HG03108 (cell line): ENCODE measurements around the gene ORAI2.
A peak's percentile ranks its signal among the peaks of the same experiment; 100 is the strongest.
"Not testable (repeated sequence)": the region's sequence is repeated elsewhere in the genome, so short reads cannot be mapped to it uniquely, and the experiment has no call there.

Source experiments
- ATAC-seq: cut with Tn5 transposase; IDR thresholded peaks from one replicate; pipeline ENCODE4 v1.9.1; 2021; ENCODE audit warnings: moderate library complexity; ENCODE audit not compliant: unreplicated experiment

Gene ORAI2

GRCh38 chr7:102445674-102446071 is 12.3 kb downstream of the ORAI2 start:
- no peak for ATAC-seq

- no peak for ATAC-seq
Observed at GRCh38 chr7:102446387-102447156, 13.2 kb downstream of the ORAI2 start.

GRCh38 chr7:102447311-102447710 is 13.9 kb downstream of the ORAI2 start:
- no peak for ATAC-seq

- ATAC-seq, result no peak
Observed at GRCh38 chr7:102449136-102449535, 15.8 kb downstream of the ORAI2 start.

GRCh38 chr7:102450242-102450641 is 16.9 kb downstream of the ORAI2 start:
- ATAC-seq, result no peak

GRCh38 chr7:102451371-102452054 is 18.1 kb downstream of the ORAI2 start:
- ATAC-seq, result no peak

- ATAC-seq, result no peak
Observed at GRCh38 chr7:102452451-102452850, 19.1 kb downstream of the ORAI2 start.

GRCh38 chr7:102453319-102453718 is 19.9 kb downstream of the ORAI2 start:
- ATAC-seq, result no peak

- no peak for ATAC-seq
Observed at GRCh38 chr7:102454468-102454867, 21.1 kb downstream of the ORAI2 start.

- not testable (repeated sequence) for ATAC-seq
Observed at GRCh38 chr7:102454932-102455331, 21.6 kb downstream of the ORAI2 start.

- ATAC-seq, result no peak
Observed at GRCh38 chr7:102455596-102455995, 22.2 kb downstream of the ORAI2 start.

GRCh38 chr7:102456327-102456726 is 23.0 kb downstream of the ORAI2 start:
- ATAC-seq, result no peak

- no peak for ATAC-seq
Observed at GRCh38 chr7:102457352-102457924, 24.1 kb downstream of the ORAI2 start.

GRCh38 chr7:102459221-102459844 is 26.0 kb downstream of the ORAI2 start:
- no peak for ATAC-seq

GRCh38 chr7:102460467-102460866 is 27.1 kb downstream of the ORAI2 start:
- ATAC-seq, result no peak

GRCh38 chr7:102463841-102464576 is 30.6 kb downstream of the ORAI2 start:
- no peak for ATAC-seq

- peak; percentile 90 for ATAC-seq
Observed at GRCh38 chr7:102464577-102465280, 31.4 kb downstream of the ORAI2 start, which contains the start of the genes ALKBH4 and LRWD1. Gene ALKBH4, minus strand, starts transcription at chr7:102464863. Its CDS starts 27 bp downstream, at chr7:102464836. Gene LRWD1, plus strand, starts transcription at chr7:102464984. Its CDS starts 97 bp downstream, at chr7:102465081.

- no peak for ATAC-seq
Observed at GRCh38 chr7:102466097-102466496, 32.7 kb downstream of the ORAI2 start.

GRCh38 chr7:102467581-102468477 is 34.5 kb downstream of the ORAI2 start:
- ATAC-seq, result no peak
